Measurements from ENCODE around the gene GRID2.

DNA sequence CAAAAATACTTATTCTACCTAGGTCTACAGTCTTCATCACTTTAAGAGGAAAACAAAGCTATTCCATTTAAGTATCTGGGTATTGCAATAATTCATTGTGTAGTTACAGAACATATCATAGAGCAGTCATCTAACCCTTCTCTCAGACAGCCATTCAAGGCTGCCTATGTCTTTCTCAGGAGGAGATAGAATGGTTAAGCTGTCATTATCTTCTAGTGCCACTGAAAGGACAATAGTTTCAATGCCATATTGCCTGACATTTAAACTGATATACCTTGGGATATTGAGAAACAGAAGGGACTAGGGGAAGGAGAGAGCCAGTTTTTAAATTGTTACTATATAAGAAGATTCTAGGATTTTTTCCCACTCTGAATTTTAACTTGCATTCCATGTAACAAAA, 527.0 kb downstream of the GRID2 start:
- TF ChIP-seq EZH2 (IDR thresholded peaks at IDR 0.05; ENCODE audit: low read length, unreplicated experiment) = no peak
- TF ChIP-seq, protein P1, sequence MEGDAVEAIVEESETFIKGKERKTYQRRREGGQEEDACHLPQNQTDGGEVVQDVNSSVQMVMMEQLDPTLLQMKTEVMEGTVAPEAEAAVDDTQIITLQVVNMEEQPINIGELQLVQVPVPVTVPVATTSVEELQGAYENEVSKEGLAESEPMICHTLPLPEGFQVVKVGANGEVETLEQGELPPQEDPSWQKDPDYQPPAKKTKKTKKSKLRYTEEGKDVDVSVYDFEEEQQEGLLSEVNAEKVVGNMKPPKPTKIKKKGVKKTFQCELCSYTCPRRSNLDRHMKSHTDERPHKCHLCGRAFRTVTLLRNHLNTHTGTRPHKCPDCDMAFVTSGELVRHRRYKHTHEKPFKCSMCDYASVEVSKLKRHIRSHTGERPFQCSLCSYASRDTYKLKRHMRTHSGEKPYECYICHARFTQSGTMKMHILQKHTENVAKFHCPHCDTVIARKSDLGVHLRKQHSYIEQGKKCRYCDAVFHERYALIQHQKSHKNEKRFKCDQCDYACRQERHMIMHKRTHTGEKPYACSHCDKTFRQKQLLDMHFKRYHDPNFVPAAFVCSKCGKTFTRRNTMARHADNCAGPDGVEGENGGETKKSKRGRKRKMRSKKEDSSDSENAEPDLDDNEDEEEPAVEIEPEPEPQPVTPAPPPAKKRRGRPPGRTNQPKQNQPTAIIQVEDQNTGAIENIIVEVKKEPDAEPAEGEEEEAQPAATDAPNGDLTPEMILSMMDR (conservative IDR thresholded peaks at IDR 0.05; ENCODE audit: low read depth, low read length) = no peak
